ENCODE measurements around the gene TMC1.

GRCh38 chr9:72858089-72858912, 336.9 kb downstream of the TMC1 start:
- TF ChIP-seq CTCF (conservative IDR thresholded peaks at IDR 0.05) = no peak
- TF ChIP-seq ZFX (IDR thresholded peaks at IDR 0.05) = no peak
